HL-60/S4 (cell line): ENCODE data around the gene LIN28A.

Experiments
- in situ Hi-C: fragments of 300-500 bp; cut with MboI; formaldehyde crosslinking; loops from 2 replicates; pipeline ENCODE4 v1.14.3; 2022; ENCODE audit warnings: low sequenced_read_pairs

Gene LIN28A

GRCh38 chr1:26431979-26432695 is 21.5 kb downstream of the LIN28A start, which contains the start of gene DHDDS:
TSS of gene DHDDS (plus strand) at chr1:26432321. CDS start at chr1:26432946, 625 bp downstream.
- in situ Hi-C loops: no loop called here

GRCh38 chr1:26432793-26433192 is 22.2 kb downstream of the LIN28A start:
- in situ Hi-C loops: no loop called here

- in situ Hi-C loops: no loop called here
These were observed 23.6 kb downstream of the LIN28A start for GRCh38 chr1:26434161-26434752.

GRCh38 chr1:26438041-26438440 is 27.4 kb downstream of the LIN28A start:
- in situ Hi-C loops: no loop called here

GRCh38 chr1:26440259-26440658 is 29.6 kb downstream of the LIN28A start:
- in situ Hi-C loops: no loop called here

GRCh38 chr1:26449868-26450267 is 39.3 kb downstream of the LIN28A start:
- in situ Hi-C loops: no loop called here

- in situ Hi-C loops: no loop called here
These were observed 40.3 kb downstream of the LIN28A start for GRCh38 chr1:26450908-26451307.

GRCh38 chr1:26452459-26453183 is 42.0 kb downstream of the LIN28A start:
- in situ Hi-C loops: no loop called here

- in situ Hi-C loops: no loop called here
These were observed 48.5 kb downstream of the LIN28A start for GRCh38 chr1:26459148-26459547.

- in situ Hi-C loops: no loop called here
These were observed 49.0 kb downstream of the LIN28A start for GRCh38 chr1:26459573-26460031.

GRCh38 chr1:26468911-26469310 is 58.3 kb downstream of the LIN28A start:
- in situ Hi-C loops: no loop called here

GRCh38 chr1:26469558-26469957 is 58.9 kb downstream of the LIN28A start:
- in situ Hi-C loops: no loop called here

- in situ Hi-C loops: no loop called here
These were observed 60.4 kb downstream of the LIN28A start for GRCh38 chr1:26470878-26471497.

- in situ Hi-C loops: no loop called here
These were observed 61.1 kb downstream of the LIN28A start for GRCh38 chr1:26471498-26472319.

- in situ Hi-C loops: no loop called here
These were observed 61.8 kb downstream of the LIN28A start, which contains the start of gene HMGN2 for GRCh38 chr1:26472320-26472900. TSS of gene HMGN2 (plus strand) at chr1:26472440. CDS start at chr1:26472613, 173 bp downstream.

- in situ Hi-C loops: no loop called here
These were observed 62.6 kb downstream of the LIN28A start for GRCh38 chr1:26472901-26473845.

GRCh38 chr1:26474818-26475217 is 64.2 kb downstream of the LIN28A start:
- in situ Hi-C loops: no loop called here

GRCh38 chr1:26475989-26476388 is 65.4 kb downstream of the LIN28A start:
- in situ Hi-C loops: no loop called here

GRCh38 chr1:26476958-26477357 is 66.3 kb downstream of the LIN28A start:
- in situ Hi-C loops: no loop called here
